Pancreas (tissue), 10 donors: ENCODE results near the gene RBM19. TPM values are rescaled to one million over a fixed set of nuclear protein-coding genes. Genes with fewer than 3 reads are reported as not detected.

Experiments
- ATAC-seq, 4 donors: fragments of 200-7000 bp; cut with Tn5 transposase; one replicate each; pipeline versions ENCODE4 v1.8.0 to v1.9.1; 2020; ENCODE audit warnings: mild to moderate bottlenecking in 4 of 4, moderate library complexity in 4 of 4
- DNase-seq, 6 donors: peaks; one replicate each; pipeline ENCODE4 v3.0.0-alpha.2; 2020
- FAIRE-seq: peaks from 2 replicates; lab custom pipeline; 2012; peaks lifted over from hg19 to GRCh38; lab: Jason Lieb, UNC
- H3K27ac ChIP-seq, 4 donors: fragments of 200-600 bp; sonication (generic); 1 replicate in 3 of 4; 2 replicates in 1 of 4; pipeline versions ENCODE4 v1.5.0 to v1.8.0; 2020
- H3K27me3 ChIP-seq, 4 donors: fragments of 200-600 bp; one replicate each; pipeline ENCODE4 v1.8.0; 2021
- H3K36me3 ChIP-seq, 3 donors: fragments of 200-600 bp; sonication (generic) in 1 of 3; one replicate each; pipeline versions ENCODE4 v1.5.0 to v1.8.0; 2020 to 2021
- H3K4me1 ChIP-seq, 3 donors: fragments of 200-600 bp; one replicate each; pipeline ENCODE4 v1.8.0; 2021
- H3K4me3 ChIP-seq, 4 donors: fragments of 200-600 bp; sonication (generic) in 2 of 4; one replicate each; pipeline versions ENCODE4 v1.5.0 to v1.8.0; 2020 to 2021
- H3K9me3 ChIP-seq, 4 donors: fragments of 200-600 bp; one replicate each; pipeline ENCODE4 v1.8.0; 2021
- WGBS, 2 donors: extraction: QIAGEN DNeasy Blood & Tissue Kit; methylation state at CpG; one replicate each; pipeline ENCODE4 v1.1.7; 2013; 5-methylcytosine and 5-hydroxymethylcytosine counted together
- intact Hi-C, 3 donors: fragments of 100-400 bp; cut with DNase I; formaldehyde crosslinking; loops; one replicate each; pipeline versions ENCODE4 v1.11.1 to v1.14.2; 2022
- polyA plus RNA-seq, 2 donors: library from polyadenylated mRNA; stranded (reverse); fragments of 200-250 nt; gene quantifications; one replicate each; pipeline ENCODE4 v1.2.3, GENCODE V29; 2013
- total RNA-seq, 6 donors: library from RNA; stranded (reverse); fragmentation: NEBNext Ultra II Directional in 4 of 6; extraction: Animal tissue kit (Norgen Biotek cat#: 25700) in 4 of 6; gene quantifications; one replicate each; pipeline versions ENCODE4 v1.2.1 to v1.2.4, GENCODE V29; 2021 to 2023
- TF ChIP-seq, protein P1 (sequence below), 4 donors: fragments of 200-600 bp; sonication (generic) in 3 of 4; IDR thresholded peaks; one replicate each; pipeline versions ENCODE4 v1.5.0 to v1.8.0; 2021; ENCODE audit warnings: antibody characterized with exemption in 4 of 4
- donor health status: healthy with polysubstance abuse.
- donor health status: DM: no; HTN: no; CAD: no; lungs with moderate emphysema.
- donor health status: DM: no; HTN: no; CAD: no.
- donor health status: control.
- donor health status: control.
- donor health status: Bipolar disorder and iron deficiency.
- donor health status: DM: yes; HTN: yes; CAD: no.
- donor health status: DM: no; HTN: no; CAD: no.
- donor health status: DM: no; HTN: no; CAD: no.
- donor health status: DM: yes; HTN: yes; CAD: no.

RBM19 gene
- total and polyA plus RNA-seq, 8 donors: 13.9 to 32.2 (median 15.8) TPM

DNA sequence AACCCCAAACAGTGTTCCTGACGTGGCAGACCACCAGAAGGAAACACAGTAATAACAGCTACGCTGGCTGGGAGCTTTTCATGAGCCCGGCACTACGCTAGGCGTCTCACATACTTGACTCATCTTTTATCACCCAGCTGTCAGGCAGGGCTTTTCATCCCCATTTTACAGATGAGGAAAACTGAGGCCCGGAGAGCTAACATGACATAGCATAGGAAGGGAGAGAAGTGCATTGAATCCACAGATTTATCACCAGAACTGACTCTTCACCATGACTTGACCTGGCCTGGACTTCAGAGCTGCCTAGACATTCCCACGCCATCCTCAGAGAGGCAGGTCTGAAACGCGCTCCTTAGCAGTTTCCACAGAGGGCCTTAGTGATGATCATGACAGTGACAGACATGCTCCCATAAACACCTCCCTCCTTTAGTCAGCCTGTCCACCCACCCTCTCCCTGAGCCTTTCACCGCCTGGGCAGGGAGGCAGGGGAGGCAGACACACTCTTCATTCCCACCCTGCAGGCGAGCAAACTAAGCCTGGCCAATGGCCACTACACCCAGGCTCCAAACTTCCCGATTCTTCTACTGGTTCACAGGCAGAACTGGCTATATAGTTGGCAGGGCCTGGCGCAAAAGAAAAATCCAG lies 56.2 kb downstream of the RBM19 start:
- FAIRE-seq (no peak), DNase-seq (no peak), ATAC-seq (no peak)
- Histone ChIP-seq H3K36me3 (peaks cover 0 to 4% (median 0%) of the 10 kb centered on the region in 3 donors), H3K27me3 (no peaks in the 10 kb centered on the region), H3K9me3 (no peaks in the 10 kb centered on the region), H3K27ac (no peak overlapping the region), H3K4me1 (no peaks in the 10 kb centered on the region), H3K4me3 (no peak overlapping the region)
- 95 to 98% methylated on average over 13 of the region's 13 CpGs for WGBS, 2 donors
- intact Hi-C loops: loop anchor here in 1 of 3 donors (5.0 kb wide), 1 partner anchor 448 kb away; no protein-coding TSS in a partner anchor
- TF ChIP-seq, protein P1, sequence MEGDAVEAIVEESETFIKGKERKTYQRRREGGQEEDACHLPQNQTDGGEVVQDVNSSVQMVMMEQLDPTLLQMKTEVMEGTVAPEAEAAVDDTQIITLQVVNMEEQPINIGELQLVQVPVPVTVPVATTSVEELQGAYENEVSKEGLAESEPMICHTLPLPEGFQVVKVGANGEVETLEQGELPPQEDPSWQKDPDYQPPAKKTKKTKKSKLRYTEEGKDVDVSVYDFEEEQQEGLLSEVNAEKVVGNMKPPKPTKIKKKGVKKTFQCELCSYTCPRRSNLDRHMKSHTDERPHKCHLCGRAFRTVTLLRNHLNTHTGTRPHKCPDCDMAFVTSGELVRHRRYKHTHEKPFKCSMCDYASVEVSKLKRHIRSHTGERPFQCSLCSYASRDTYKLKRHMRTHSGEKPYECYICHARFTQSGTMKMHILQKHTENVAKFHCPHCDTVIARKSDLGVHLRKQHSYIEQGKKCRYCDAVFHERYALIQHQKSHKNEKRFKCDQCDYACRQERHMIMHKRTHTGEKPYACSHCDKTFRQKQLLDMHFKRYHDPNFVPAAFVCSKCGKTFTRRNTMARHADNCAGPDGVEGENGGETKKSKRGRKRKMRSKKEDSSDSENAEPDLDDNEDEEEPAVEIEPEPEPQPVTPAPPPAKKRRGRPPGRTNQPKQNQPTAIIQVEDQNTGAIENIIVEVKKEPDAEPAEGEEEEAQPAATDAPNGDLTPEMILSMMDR (IDR thresholded peaks at IDR 0.05): no peak

DNA sequence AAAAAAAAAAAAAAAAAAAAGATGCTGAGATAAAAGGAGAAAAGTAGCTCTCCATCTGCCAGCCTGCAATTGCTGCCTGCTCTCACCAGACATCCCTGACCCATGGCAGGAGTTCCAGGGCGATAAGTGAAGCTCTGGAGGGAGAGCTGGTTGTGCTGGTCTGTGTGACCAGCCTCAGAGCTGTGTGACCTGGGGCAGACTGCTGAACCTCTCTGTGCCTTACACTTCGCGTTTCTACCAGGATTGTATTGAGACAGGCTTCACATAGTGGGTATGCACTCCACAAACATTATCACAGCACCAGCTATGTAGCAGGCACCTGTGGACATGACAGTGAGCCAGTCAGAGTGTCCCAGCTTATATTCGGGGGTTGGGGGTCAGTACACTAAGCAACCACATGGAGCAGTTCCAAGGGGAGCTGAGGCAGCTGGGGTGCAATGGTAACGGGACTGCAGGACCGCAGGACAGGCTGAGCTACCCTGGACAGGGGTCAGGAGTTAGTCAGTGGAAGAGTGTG lies 57.5 kb downstream of the RBM19 start:
- Histone ChIP-seq H3K27me3 (no peaks in the 10 kb centered on the region), H3K36me3 (peaks cover 0 to 4% (median 0%) of the 10 kb centered on the region in 3 donors), H3K9me3 (no peaks in the 10 kb centered on the region), H3K4me3 (no peak overlapping the region), H3K27ac (no peak overlapping the region), H3K4me1 (no peaks in the 10 kb centered on the region)
- DNase-seq (no peak), ATAC-seq (no peak), FAIRE-seq (no peak)
- TF ChIP-seq, protein P1 (IDR thresholded peaks at IDR 0.05): no peak
- intact Hi-C loops: no loop called here
- 86 to 94% methylated on average over 6 of the region's 6 CpGs for WGBS, 2 donors

DNA sequence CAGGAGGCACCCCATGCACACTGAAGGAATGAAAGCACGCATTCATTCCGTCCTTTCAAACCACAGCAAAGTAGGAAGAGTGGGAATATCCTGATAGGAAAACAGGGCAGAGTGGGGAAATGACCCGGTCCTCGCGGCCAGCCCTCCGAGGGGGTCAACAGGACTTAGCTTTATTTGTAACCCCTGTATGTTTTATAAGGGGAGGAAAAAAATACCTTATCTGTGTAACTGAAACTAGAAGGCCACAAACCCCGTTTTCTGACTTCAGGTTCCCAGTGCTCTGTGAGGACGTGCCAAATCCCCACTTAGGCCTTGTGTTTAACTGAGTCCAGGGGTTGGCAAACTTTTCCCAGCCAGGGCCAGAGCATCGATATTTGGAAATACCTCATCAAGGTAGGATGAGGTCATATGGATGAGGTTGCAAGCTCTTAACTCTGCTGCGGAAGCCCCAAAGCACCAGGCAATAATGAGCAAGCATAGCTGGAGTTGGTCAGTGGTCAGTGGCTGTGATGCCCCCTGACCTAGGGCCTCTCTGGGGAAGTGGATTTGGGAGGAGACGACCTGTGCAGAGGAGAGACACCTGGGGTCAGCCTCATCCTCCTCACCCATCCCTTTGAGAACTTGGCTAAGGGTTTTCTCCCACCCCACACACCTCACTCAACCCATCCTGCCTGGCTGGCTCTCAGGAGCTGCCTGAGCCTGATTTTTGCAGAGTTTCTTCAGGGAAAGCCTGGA lies 58.5 kb downstream of the RBM19 start:
- TF ChIP-seq, protein P1 (IDR thresholded peaks at IDR 0.05): no peak
- Histone ChIP-seq H3K36me3 (peaks cover 0 to 4% (median 0%) of the 10 kb centered on the region in 3 donors), H3K9me3 (no peaks in the 10 kb centered on the region), H3K4me1 (no peaks in the 10 kb centered on the region), H3K27ac (no peak overlapping the region), H3K4me3 (no peak overlapping the region), H3K27me3 (no peaks in the 10 kb centered on the region)
- no peak for FAIRE-seq
- intact Hi-C loops: no loop called here
- 89 to 94% methylated on average over 11 of the region's 11 CpGs for whole genome bisulfite sequencing, 2 donors
- no peak for ATAC-seq
- DNase-seq: no peak

DNA sequence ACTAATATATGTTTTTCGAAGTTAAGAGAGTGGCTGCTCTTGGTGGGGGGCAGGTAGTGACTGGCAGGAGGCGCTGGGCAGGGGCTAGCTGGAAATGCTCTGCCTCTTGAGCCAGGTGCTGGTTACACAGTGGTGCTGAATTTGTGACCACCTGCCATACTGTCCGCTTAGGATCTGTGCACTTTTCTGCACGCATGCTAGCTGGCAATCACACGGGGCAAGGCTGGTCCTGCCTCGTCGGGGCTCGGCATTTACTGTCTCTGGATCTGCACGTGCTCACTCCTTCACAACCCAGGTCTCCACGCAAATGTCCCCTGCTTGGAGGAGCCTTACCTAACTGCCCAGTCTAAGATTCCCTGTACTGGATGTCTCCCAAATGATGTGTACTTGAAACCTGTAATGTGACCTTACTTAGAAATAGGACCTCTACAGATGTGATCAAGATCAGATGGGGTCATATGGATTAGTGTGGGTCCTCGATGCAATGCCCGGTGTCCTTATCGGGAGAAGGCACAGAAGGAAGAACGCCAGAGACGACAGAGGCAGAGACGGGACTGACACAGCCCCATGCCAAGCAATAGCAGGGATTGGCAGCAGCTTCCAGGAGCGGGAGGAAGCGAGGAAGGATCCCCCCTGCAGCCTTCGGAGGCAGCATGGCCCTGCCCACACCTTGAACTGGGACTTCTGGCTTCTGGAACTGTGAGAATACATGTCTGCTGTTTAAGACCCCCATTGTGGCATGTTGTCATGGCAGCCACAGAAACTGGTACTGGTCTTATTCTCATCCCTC lies 59.5 kb downstream of the RBM19 start:
- H3K4me3 ChIP-seq: no peak overlapping the region
- H3K9me3 ChIP-seq: no peaks in the 10 kb centered on the region
- no peak for FAIRE-seq
- TF ChIP-seq, protein P1 (IDR thresholded peaks at IDR 0.05): no peak
- DNase-seq: no peak
- H3K27ac ChIP-seq: no peak overlapping the region
- H3K27me3 ChIP-seq: no peaks in the 10 kb centered on the region
- ATAC-seq: no peak
- intact Hi-C loops: no loop called here
- no peaks in the 10 kb centered on the region for H3K4me1 ChIP-seq
- 96 to 97% methylated on average over 19 of the region's 19 CpGs for WGBS, 2 donors
- peaks cover 0 to 4% (median 0%) of the 10 kb centered on the region in 3 donors for H3K36me3 ChIP-seq
